Activated gamma-delta T cell (primary cell): ENCODE data around the gene RASGRF1.
"Not testable (repeated sequence)": the region's sequence is repeated elsewhere in the genome, so short reads cannot be mapped to it uniquely, and the experiment has no call there.

Experiments
- DNase-seq: peaks from one replicate; lab custom pipeline; 2025; lab: John Stamatoyannopoulos, UW
- total RNA-seq, 2 donors: gene quantifications; one replicate each; lab custom pipeline; 2026; lab: John Stamatoyannopoulos, UW

Gene RASGRF1
- 0.04 to 0.05 reads per million in 2 donors for total RNA-seq

- DNase-seq = no peak
These were observed at the start of gene RASGRF1 for GRCh38 chr15:79090487-79091203. TSS of gene RASGRF1 (minus strand) at chr15:79090780. CDS start at chr15:79090498, 282 bp downstream.

- DNase-seq = no peak
These were observed 46.0 kb upstream of the RASGRF1 start for GRCh38 chr15:79136434-79137046.

GRCh38 chr15:79133309-79133708 is 42.7 kb upstream of the RASGRF1 start:
- no peak for DNase-seq

GRCh38 chr15:79132770-79133169 is 42.2 kb upstream of the RASGRF1 start:
- DNase-seq = no peak

GRCh38 chr15:79132361-79132760 is 41.8 kb upstream of the RASGRF1 start:
- no peak for DNase-seq

GRCh38 chr15:79130535-79131130 is 40.1 kb upstream of the RASGRF1 start:
- DNase-seq = no peak

GRCh38 chr15:79129235-79129634 is 38.7 kb upstream of the RASGRF1 start:
- DNase-seq = no peak

GRCh38 chr15:79128556-79128955 is 38.0 kb upstream of the RASGRF1 start:
- no peak for DNase-seq

- DNase-seq = no peak
These were observed 33.8 kb upstream of the RASGRF1 start for GRCh38 chr15:79124388-79124787.

GRCh38 chr15:79122991-79123390 is 32.4 kb upstream of the RASGRF1 start:
- DNase-seq = no peak

GRCh38 chr15:79122391-79122790 is 31.8 kb upstream of the RASGRF1 start:
- no peak for DNase-seq

- no peak for DNase-seq
These were observed 31.0 kb upstream of the RASGRF1 start for GRCh38 chr15:79121571-79121970.

GRCh38 chr15:79117442-79118204 is 27.0 kb upstream of the RASGRF1 start:
- DNase-seq = no peak

GRCh38 chr15:79116771-79117170 is 26.2 kb upstream of the RASGRF1 start:
- no peak for DNase-seq

- DNase-seq = no peak
These were observed 25.5 kb upstream of the RASGRF1 start for GRCh38 chr15:79115986-79116665.

- DNase-seq = no peak
These were observed 23.3 kb upstream of the RASGRF1 start for GRCh38 chr15:79113831-79114230.

- DNase-seq = not testable (repeated sequence)
These were observed 20.8 kb upstream of the RASGRF1 start for GRCh38 chr15:79111404-79111803.

- DNase-seq = no peak
These were observed 14.6 kb upstream of the RASGRF1 start for GRCh38 chr15:79105141-79105540.

GRCh38 chr15:79102595-79102994 is 12.0 kb upstream of the RASGRF1 start:
- no peak for DNase-seq

GRCh38 chr15:79101866-79102581 is 11.4 kb upstream of the RASGRF1 start:
- DNase-seq = no peak

GRCh38 chr15:79099692-79100091 is 9.1 kb upstream of the RASGRF1 start:
- no peak for DNase-seq
